PC-9 (cell line): ENCODE measurements around the gene NAA50.

Source experiments
- EZH2 ChIP-seq: fragments of 200-600 bp; sonication (generic); IDR thresholded peaks from 2 replicates; pipeline ENCODE4 v1.8.0; 2017; ENCODE audit warnings: antibody characterized with exemption, low read depth
- TF ChIP-seq, protein P1 (sequence below): fragments of 200-600 bp; sonication (generic); conservative IDR thresholded peaks from 2 replicates; pipeline ENCODE4 v1.6.1; 2017; ENCODE audit warnings: mixed run types, antibody characterized with exemption, mild to moderate bottlenecking, moderate library complexity

DNA sequence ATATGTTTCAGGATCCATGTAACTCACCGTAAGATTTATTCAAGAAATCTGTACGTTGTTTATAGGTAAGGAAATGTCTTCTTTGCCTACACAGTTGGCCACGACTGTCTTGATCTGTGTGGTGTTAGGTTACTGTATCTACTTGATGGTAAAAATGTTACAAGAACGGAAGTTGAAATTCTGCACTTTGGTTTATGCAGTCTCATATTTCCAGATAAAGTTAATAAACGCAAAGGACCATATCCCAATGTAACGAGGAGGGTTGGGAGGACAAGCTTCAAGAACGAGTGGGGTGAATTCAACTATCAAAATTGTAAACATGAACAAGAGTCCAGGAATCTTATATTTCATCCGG is 50.6 kb downstream of the NAA50 start:
- TF ChIP-seq, protein P1, sequence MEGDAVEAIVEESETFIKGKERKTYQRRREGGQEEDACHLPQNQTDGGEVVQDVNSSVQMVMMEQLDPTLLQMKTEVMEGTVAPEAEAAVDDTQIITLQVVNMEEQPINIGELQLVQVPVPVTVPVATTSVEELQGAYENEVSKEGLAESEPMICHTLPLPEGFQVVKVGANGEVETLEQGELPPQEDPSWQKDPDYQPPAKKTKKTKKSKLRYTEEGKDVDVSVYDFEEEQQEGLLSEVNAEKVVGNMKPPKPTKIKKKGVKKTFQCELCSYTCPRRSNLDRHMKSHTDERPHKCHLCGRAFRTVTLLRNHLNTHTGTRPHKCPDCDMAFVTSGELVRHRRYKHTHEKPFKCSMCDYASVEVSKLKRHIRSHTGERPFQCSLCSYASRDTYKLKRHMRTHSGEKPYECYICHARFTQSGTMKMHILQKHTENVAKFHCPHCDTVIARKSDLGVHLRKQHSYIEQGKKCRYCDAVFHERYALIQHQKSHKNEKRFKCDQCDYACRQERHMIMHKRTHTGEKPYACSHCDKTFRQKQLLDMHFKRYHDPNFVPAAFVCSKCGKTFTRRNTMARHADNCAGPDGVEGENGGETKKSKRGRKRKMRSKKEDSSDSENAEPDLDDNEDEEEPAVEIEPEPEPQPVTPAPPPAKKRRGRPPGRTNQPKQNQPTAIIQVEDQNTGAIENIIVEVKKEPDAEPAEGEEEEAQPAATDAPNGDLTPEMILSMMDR = no peak
- TF ChIP-seq EZH2 = no peak
